SIG-M5 treated with dmso at 0.1 percent for 504 hours (cell line): ENCODE data around the gene UIMC1.

Experiments used
- DNase-seq: peaks from one replicate; lab custom pipeline; 2025; ENCODE audit not compliant: unreplicated experiment; lab: John Stamatoyannopoulos, UW

Gene UIMC1

DNA sequence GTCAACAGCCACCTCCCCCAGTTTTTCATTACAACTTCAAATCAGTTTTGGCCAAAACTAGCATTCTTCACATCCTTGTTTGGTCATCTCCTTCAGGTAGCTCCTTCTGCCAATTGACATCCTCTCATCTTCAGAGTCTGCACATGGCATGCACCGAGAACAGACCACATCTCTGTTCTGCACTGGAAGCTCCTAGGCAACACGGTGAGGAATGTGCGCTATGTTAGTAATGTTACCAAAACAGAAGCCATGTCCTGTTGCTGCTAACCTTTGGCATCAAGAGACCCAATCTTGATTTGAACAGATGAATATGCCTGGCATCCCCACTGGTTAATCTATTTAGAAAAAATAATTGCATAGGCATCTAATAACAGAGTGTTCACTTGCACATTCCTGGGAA, 102.3 kb downstream of the UIMC1 start:
- no peak for DNase-seq

DNA sequence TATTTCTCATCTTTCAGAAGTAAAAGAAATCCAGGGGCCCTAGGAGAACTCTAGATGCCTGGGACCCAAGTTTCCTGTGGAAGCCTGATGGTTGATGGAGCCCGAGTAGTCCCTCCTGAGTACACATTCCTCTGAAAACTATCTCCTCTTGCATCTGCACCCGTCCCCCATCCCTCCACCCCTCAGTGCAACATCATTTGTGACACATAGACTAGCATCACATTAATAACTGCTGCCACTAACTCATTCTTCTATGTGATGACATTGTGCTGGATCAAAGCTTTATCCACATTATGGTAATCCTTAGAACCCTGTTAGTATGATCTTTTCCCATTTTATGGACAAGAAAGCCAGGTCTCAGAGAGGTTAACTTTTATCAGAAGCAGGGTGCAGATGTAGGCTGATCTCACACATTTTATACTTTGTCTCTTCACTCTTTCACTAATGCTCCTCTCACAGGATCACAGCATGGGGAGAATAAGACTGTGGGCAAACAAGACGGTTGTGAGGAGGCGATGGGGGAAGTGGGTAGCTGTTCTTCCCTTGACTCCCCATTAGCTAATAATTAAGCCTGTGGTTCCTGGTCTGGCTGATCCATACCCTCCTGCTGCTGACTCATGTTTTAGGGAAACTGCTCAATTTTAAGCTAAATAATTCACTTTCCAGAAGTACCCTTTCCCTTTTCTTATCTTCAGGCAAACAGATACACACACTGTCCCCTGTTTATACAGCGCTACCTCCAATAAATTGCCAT, 103.5 kb downstream of the UIMC1 start:
- DNase-seq, result no peak

DNA sequence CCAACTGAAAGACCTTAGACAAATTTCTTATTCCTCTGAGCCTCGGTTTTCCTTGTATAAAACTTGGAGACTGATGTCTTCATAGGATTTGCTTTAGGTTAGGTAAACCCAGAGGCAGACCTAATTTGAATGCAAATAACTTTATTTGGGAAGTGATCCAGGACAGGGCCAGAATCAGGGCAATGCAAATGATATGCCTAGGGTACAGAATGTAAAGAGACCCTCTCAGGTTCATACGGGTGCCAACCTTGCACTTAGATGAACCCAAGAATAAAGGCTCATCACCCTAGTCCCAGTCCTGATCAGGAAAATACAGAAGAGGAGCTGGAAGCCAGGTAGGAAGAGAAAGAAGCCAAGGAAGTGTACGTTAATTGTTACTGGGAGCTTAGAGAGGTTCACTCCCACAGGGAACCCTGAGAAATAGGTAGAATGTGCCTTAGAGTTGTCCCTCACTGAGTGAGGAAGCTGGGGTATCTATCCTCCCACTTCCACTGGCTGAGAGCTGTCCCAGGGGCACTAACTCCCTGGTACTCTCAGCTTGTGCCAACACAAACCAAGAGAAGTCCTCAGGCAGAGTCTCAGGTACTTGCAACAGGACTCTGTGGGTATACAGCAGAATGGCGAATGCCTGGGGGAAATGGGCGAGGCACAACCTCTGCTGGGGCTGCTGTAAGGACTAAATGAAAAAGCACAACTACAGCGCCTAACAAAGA, 104.3 kb downstream of the UIMC1 start:
- DNase-seq, result no peak

DNA sequence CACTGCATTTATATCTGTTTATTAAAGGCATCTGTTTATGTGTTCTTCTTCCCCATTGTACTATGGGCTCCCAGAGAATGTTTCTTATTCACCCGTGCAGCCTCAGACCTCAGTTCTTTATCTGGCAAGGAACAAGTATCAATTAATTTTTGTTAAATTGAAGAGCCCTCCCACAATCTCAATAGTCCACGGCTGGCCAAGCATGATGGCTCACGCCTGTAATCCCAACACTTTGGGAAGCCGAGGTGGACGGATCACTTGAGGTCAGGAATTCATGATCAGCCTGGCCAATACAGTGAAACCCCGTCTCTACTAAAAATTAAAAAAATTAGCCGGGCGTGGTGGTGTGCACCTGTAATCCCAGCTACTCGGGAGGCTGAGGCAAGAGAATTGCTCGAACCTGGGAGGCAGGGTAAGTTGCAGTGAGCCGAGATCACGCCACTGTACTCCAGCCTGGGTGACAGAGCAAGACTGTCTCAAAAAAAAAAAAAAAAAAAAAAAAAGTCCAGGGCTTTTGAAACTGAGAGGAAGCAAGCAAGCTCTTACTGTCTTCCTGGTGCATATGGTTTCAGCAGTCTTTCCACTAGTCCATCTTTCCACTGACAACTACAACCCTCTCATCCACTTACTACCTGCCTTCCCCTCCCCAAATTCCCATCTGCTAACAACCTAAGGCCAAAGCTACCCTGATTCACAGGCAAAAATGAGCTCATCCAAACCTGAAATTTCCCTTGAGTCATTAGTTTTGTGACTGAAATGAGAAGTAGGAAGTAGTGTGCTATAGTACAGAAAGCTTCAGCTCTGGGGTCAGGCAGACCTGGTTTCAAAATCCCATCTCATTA, 105.1 kb downstream of the UIMC1 start:
- DNase-seq, result peak; percentile 72

DNA sequence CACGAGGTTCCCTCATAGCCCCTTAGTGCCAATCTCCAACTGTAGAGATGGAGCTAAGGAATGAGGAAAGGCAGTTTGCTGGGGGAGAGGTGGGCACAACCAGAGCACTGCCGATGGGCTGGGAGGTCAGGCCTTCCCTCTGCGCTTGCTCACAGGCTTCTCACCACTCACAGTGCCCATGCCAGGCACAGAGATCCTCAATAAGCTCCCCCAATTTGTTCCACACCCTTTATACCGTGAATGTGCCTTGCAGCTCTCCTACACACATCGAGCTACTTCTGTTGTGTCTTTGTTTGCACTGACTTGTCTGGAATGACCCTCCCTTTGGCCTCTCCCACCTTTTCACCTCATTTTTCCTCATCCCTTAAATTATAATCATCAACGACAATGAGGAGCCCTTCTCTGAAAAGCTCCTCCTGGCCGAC, 105.8 kb downstream of the UIMC1 start:
- DNase-seq, result no peak

DNA sequence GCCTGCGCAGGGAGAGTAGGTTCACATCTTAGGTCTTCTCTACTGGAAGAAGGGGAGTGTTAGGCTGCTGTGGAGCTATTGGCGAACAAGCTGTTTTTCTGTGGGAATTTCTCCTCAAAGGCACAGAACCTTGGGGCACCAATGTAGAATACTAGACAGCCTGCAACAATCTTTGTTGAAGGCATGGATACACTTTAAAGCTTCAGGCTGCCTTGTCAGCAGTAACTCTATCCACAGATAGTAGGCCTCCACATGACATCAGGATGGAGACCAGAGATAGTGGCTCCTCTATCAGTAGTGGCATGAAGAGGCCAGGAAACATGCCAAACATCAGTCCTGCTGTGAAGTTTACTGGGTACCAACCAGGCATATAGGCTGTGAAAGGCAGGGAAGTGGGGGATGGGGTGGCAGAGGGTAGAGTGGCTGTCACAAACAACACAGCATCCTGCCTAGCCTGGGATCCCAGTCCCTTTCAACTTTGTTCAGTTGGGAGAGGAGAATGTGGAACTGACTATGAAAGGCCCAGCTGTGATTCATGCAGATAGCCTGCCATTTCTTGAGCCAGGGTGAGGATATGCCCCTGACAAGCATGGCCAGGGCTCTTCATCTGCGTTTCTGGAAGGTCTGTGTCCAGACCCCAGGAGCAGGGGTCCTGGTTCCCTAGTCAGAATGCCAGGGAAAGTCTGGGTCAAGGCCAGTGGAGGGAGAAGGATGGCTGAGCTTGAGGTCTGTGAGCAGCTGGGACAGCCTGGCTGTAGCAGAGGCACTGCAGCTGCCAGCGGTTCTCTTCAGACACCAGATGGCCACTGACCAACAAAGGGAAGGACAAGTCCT, 106.4 kb downstream of the UIMC1 start:
- no peak for DNase-seq

DNA sequence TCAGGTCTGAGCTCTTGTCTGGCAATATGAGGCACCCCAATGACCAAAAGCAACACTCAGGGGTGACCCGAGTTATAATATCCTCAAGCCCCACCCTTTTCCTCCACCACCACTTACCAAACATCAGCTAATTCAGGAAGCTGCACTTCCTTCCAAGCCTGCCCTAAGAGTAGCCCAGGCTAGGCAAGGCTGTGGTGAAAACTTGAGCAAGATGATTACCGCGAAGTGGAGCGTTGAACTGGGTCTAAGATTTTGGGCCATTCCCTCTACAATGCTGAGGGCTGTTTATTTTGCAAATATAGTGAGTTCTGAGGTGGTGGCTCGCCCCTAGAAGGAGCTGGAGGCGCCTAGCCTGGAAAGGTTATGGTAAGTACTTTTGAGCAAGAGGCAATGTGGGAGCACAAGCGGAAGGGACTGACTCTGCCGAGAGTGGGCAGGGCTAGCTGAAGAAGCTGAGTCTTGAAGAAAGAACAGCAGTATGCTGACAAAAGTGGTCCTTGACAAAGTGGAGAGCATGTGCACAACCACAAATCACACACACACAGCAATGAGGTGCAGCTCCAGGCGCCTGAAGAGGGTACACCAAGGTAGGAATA, 107.2 kb downstream of the UIMC1 start, which contains the start of gene HK3:
Gene HK3, minus strand, starts transcription at position 51 of the 596 bp plus-strand sequence. CDS start 3,187 bp downstream, outside the sequence.
- peak; percentile 89 for DNase-seq

DNA sequence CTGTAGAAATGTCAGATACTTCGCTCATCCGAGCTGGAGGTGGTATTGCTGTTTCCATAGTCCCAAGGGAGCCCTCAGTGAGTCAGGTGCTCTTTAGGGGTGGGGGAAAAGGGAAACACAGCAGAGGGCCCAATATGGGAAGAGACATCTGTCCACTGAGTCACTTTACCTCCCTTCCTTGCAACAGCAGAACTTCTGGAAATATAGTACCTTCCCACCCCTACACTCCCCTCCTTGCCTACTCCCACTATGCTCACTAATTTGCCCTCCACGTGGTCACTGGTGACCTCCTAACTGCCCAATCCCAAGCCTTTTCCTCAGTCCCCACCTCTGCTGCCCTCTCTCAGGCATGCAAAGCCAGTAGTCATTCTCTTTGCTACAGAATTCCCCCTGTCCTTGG, 109.3 kb downstream of the UIMC1 start:
- no peak for DNase-seq

DNA sequence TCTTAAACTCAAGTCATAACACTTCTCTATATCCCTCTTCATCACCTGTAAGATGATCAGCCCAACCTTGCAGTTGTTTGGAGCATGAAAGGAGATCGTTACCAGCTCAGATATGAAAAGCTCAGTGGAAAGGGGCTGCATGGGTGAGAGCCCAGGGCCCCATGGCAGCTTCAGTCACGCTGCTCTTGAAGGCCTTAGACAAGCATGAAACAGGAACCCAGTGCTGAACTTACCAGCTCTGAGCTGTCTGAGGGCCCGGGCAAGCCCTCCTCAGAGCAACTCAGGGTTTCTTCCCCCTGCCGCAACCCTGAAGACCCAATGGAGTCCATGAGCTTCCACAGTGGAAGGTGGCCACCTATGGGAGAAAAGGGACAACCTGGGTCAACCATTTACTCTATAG, 110.7 kb downstream of the UIMC1 start:
- DNase-seq, result peak; percentile 7

DNA sequence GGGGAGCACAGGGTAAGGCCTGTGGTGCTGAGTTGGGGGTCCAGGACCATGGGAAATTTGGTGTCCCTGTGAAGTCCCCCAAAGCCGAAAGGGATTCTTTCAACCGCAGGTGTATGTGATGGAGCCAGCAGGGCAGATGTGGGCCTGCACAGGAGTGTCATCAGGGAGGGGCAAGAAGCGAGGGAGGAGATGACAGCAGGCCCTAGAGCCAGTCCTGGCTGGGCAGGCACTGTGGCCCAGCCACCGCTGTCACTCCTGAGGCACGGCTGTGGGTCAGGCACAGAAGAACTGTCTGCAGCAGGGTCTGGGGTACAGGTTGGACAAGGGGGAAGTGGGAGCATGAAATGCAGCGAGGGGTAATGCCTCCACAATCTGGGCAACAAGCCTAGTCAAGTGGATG, 112.3 kb downstream of the UIMC1 start:
- DNase-seq, result no peak

DNA sequence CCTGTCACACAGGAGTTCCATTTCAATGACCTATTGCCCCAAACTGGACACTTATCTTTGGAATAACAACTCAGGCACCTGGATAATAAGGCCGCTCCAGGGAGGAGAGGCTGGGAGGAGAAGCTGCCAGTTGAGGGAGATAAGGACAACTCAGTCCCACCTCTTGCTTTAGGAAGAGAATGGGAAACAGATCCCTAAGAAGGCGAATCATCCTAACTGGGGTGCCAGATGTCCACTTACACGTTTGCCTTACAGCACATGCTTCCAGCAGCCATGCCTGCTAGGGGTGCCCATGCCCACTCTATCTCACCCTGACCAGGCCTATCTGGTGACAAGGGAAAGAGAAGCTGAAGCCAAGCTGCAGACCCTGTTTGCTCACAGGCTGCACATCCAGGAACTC, 113.9 kb downstream of the UIMC1 start:
- no peak for DNase-seq

DNA sequence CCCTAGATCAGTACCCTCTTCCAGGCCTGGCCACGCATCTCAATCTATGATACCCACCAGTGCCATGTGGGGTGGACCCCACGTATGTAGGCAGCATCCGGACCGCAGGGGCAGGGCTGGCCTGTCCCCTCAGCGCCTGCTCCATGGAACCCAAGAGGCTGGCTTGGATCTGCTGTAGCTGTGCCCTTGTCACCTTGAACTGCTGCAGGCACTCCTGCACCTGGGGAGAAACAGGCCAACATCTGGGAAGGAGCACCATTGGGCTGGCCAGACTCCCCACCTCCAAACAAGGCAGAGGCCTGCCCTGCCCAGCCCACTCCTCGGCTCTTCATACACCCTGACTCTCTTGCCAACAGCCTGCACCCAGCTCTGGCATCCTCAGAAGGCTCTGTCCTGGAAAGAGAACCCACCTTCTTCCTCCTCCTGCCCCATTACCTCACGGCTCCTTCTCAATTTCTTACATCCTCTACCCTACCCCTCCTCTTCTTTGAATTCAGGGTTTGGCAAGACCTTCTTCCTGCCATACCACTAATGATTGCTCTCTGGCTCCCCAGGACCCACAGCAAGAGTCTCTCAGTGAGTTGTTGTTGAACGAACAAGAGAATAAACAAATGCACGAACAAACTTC, 115.1 kb downstream of the UIMC1 start:
- DNase-seq, result peak; percentile 29

DNA sequence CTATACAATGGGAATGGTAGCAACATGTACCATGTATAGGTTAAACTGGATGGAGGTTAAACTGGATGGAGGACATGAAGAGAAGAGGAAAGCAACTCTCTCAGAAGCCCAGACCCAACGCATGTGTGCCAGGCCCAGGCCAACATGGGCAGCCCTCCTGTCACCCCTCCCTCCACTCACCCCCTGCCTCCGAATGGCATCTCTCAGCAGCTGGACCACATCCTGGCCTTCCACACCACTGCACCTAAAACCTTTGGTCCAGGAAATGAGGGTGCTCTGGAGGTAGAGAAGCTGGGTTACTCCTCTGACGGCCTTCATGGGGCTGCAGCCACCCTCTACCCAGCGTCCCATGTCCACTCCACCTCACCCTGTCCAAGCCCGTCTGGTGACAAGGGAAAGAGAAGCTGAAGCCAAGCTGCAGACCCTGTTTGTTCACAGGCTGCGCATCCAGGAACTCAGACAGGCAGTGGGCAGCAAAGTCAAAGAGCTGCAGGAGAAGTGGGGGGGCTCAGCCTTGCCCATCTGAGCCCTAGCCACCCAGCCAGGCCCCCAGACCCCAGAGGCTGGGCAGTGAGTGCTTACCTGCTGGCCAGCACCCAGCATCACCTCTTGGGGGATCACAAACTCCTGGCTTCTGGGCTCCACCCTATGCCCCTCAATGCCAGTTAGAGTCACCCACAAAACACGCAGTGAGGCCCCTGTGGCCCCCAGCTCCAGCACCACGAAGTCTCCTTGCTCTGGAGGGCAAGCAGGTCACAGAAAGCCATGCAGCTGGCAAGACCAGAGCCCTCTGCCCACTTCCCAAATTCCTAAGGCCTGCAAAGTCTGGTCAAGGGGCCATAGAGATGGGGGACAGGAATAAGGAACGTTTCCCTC, 115.9 kb downstream of the UIMC1 start:
- no peak for DNase-seq

DNA sequence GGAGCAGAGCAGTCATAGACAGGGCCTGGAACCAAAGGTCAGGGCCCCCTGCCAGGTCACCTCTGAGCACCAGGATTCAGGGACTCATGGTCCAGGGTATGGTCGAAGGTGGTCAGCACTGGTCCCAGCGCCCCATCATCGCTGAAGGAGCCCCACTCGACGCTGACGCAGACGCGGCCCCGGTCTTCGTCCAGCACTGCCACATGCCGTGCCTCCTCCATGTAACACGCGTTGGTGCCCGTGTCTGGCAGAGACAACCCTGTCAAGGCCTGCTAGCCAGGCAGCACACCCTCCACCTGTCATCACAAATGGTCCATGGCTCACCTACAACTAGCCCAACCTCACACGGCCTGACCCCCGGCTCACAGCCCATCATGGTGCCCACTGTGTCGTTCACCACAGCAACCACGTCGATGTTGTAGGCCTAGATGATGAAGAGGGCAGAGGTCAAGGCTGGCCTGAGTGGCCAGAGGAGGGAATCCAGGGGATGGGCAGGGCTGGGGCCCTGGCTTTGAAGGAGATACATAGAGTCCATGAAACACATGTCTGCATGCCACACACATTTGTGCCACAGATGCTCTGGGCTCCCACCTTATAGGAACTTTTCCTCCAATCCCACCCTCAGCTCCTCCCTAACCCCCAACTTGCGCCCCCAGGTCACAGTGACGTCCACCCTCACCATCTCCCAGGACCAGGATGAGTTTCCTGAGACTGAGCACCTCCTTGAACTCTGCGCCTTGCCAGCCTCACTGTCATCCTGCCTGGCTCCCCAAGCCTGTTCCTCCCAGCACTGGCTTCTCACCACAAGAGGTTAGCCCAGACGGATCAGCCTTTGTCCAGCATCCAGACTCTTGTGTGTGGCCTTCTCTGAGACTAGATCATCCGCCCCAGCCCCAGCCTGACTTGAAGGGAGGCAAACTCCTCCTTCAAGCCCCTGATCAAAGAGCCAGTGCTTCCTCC, 117.0 kb downstream of the UIMC1 start:
- DNase-seq, result no peak

DNA sequence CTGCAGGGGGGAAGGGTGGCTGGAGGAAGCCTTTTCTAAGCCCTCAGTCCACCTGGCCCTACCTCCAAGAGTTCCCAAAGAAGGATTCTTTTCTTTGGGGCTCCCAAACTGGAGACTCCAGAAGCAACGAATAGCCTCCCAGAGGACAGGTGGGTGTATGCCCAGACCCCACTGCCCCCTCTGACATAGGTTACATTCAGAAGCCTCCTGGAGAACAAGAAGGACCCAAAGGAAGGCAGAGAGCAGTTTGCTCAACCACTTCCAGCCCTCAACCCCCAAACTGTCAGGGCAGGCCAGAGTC, 117.8 kb downstream of the UIMC1 start:
- DNase-seq, result no peak

DNA sequence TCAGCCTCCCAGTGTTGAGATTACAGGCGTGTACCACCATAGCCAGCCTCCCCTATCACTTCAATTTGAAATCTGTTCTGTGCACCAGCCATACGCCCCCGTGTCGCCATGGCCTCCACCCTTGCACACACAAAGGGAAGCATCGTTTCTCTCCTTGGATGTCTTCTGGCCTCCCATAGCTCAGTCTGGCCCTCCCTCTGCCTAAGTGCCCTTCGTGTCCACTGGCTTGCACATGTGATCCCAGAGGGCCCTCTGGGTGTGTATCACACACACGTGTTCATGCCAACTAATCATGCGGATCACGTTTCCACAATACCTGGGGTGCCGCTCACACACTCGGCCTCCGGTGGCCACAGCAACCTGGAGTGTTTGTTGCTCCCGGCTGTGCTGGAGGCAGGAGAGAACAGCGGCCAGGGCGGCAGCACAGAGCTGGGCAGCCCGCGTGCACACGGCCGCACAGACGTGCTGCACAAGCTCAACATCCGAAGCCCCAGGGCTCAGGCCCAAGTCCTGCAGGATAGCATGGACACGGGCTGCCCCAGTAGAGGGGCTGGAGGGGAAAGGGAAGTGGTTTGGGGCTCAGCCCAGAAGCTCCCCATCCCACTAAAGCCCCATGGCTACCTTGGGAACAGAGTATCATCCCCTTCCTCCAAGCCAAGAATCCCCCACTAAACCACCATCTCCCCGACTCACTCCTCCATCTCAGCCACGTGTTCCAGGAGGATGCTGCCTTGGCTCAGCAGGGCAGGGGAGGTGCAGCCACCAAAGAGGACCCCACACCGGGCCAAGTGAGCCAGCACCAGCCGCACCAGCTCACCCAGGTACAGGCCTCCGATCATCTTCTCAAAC, 118.3 kb downstream of the UIMC1 start:
- no peak for DNase-seq

DNA sequence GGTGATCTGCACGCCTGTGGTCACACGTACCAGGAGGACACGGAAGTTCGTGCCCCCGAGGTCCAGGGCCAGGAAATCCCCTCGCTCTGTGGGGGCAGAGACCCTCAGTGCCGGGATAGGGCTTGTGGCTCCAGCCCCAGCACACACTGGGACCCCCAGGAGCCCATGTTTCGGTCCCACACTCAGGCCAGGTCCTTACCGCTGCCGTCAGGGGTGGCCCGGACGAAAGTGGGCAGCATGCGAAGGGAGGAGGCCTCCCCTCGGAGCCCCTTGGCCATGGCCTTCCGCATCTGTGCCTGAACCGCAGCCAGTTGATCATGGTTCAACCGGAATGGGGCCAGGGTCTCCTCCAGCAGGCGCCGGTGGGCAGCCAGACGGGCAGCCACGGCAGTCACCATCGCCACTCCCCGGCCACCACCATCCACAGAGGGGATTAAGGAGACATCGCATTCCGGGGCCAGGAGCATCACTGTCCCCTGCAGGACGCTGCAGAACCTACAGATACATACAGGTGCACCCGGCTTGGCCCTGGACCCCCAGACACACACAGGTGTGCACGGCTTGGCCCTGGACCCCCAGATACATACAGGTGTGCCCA, 119.2 kb downstream of the UIMC1 start:
- no peak for DNase-seq
